ENCODE data around the gene STIMATE. TPM values are rescaled to one million over a fixed set of nuclear protein-coding genes. Genes with fewer than 3 reads are reported as not detected.
A peak's percentile ranks its signal among the peaks of the same experiment; 100 is the strongest.

STIMATE gene
- total RNA-seq, 1 donor from 2014 or later = 6.1 TPM

- ATAC-seq (ENCODE audit: poor library complexity) = peak; percentile 4
- peak; percentile 54 for DNase-seq
- intact Hi-C loops (cut with DNase I) = no loop called here
Measured at GRCh38 chr3:52831500-52832301, 65.6 kb downstream of the STIMATE start.

- DNase-seq = no peak
- ATAC-seq (ENCODE audit: poor library complexity) = no peak
- intact Hi-C loops (cut with DNase I) = no loop called here
Measured at GRCh38 chr3:52830535-52831258, 66.7 kb downstream of the STIMATE start, which contains the start of gene ITIH4. TSS of gene ITIH4 (minus strand) at chr3:52830672. CDS start at chr3:52830642, 30 bp downstream.

- intact Hi-C loops (cut with DNase I) = no loop called here
- no peak for DNase-seq
- ATAC-seq (ENCODE audit: poor library complexity) = no peak
Measured at GRCh38 chr3:52829906-52830463, 67.4 kb downstream of the STIMATE start.

- ATAC-seq (ENCODE audit: poor library complexity) (no peak), DNase-seq (no peak)
- intact Hi-C loops (cut with DNase I) = no loop called here
Measured at GRCh38 chr3:52829482-52829881, 67.9 kb downstream of the STIMATE start.

GRCh38 chr3:52827866-52828376, 69.4 kb downstream of the STIMATE start:
- intact Hi-C loops (cut with DNase I) = no loop called here
- DNase-seq (no peak), ATAC-seq (ENCODE audit: poor library complexity) (no peak)

- ATAC-seq (ENCODE audit: poor library complexity) = no peak
- intact Hi-C loops (cut with DNase I) = no loop called here
- DNase-seq = no peak
Measured at GRCh38 chr3:52827441-52827840, 69.9 kb downstream of the STIMATE start.

- DNase-seq (no peak), ATAC-seq (ENCODE audit: poor library complexity) (no peak)
- intact Hi-C loops (cut with DNase I) = no loop called here
Measured at GRCh38 chr3:52824037-52824436, 73.3 kb downstream of the STIMATE start.

- no peak for ATAC-seq (ENCODE audit: poor library complexity)
Measured at GRCh38 chr3:52822363-52822762, 75.0 kb downstream of the STIMATE start.

GRCh38 chr3:52820736-52821135, 76.6 kb downstream of the STIMATE start:
- DNase-seq (no peak), ATAC-seq (ENCODE audit: poor library complexity) (no peak)
- intact Hi-C loops (cut with DNase I) = no loop called here

More at GRCh38 chr3:52822363-52822762, 75.0 kb downstream of the STIMATE start:
- intact Hi-C loops (cut with DNase I) = no loop called here
- DNase-seq = no peak

GRCh38 chr3:52819936-52820335, 77.4 kb downstream of the STIMATE start:
- ATAC-seq (ENCODE audit: poor library complexity) = no peak
- DNase-seq = no peak
- intact Hi-C loops (cut with DNase I) = no loop called here

- no peak for DNase-seq
- ATAC-seq (ENCODE audit: poor library complexity) = no peak
- intact Hi-C loops (cut with DNase I) = no loop called here
Measured at GRCh38 chr3:52817860-52818259, 79.5 kb downstream of the STIMATE start.

- intact Hi-C loops (cut with DNase I) = no loop called here
- ATAC-seq (ENCODE audit: poor library complexity) (no peak), DNase-seq (no peak)
Measured at GRCh38 chr3:52817221-52817620, 80.1 kb downstream of the STIMATE start.

- DNase-seq (no peak), ATAC-seq (ENCODE audit: poor library complexity) (no peak)
- intact Hi-C loops (cut with DNase I) = no loop called here
Measured at GRCh38 chr3:52816654-52817053, 80.7 kb downstream of the STIMATE start.

GRCh38 chr3:52816199-52816598, 81.1 kb downstream of the STIMATE start:
- no peak for ATAC-seq (ENCODE audit: poor library complexity)
- intact Hi-C loops (cut with DNase I) = no loop called here

GRCh38 chr3:52813810-52814209, 83.5 kb downstream of the STIMATE start:
- intact Hi-C loops (cut with DNase I) = no loop called here
- DNase-seq = no peak
- no peak for ATAC-seq (ENCODE audit: poor library complexity)

More at GRCh38 chr3:52816199-52816598, 81.1 kb downstream of the STIMATE start:
- DNase-seq = no peak

- ATAC-seq (ENCODE audit: poor library complexity) = no peak
- intact Hi-C loops (cut with DNase I) = no loop called here
- no peak for DNase-seq
Measured at GRCh38 chr3:52811452-52812011, 85.8 kb downstream of the STIMATE start.

- intact Hi-C loops (cut with DNase I) = no loop called here
- ATAC-seq (ENCODE audit: poor library complexity) (no peak), DNase-seq (no peak)
Measured at GRCh38 chr3:52810923-52811322, 86.4 kb downstream of the STIMATE start.

GRCh38 chr3:52809662-52810377, 87.5 kb downstream of the STIMATE start:
- no peak for ATAC-seq (ENCODE audit: poor library complexity)
- no peak for DNase-seq
- intact Hi-C loops (cut with DNase I) = no loop called here

GRCh38 chr3:52809149-52809548, 88.2 kb downstream of the STIMATE start:
- intact Hi-C loops (cut with DNase I) = no loop called here
- no peak for ATAC-seq (ENCODE audit: poor library complexity)
- DNase-seq = no peak
